Measurements from ENCODE around the gene RNF103.

The RNF103 gene

DNA sequence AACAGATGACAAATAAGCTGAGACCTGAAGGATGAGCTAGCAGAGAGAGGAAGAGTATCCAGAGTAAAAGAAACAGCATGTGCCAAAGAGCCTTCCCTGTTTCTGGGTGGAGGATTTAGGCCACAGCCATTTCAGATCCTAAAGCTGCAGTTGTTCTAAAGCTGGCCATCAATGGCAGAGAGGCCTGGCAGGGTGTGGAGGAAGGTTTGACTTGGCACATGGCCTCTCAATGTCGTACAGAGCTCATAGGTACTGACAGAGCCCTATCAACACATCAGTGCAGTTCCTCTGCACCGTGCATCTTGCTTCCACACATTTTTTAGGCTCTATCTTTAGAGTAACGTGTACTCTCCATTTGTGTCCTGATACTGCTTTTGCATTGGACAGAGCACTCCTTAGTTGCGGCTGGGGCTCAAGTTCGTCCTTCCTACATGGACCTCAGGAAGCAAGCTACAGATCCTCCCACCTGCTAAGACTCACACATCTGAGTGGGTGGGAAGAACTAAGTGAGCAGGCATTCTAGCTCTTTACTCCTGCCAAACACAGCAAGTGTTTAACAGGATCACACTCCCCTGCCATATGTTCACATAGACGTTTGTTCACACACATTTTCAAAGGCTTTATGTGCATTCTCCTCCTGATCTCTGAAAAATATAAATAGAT, 57.4 kb downstream of the RNF103 start:
- DNase-seq (ENCODE audit: low spot score), result no peak

DNA sequence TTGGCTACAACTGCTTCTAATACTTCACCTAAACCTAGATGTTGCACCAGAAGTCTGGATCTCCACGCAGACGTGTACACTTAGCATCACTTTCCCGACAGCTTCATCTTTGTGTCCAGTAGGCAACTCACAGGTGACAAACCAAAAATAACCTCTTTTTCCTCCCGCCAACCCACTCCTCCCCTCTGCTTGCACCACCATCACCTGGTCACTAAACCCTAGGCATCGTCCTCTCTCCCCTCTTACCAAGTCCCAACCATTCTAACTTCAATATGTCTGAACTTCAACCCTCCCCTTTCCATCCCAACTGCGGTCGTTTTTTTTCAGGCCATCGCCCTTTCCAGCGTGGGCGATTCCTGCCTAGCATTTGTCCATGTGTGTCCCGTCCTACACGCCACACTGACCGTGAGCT, 60.0 kb downstream of the RNF103 start:
- DNase-seq (ENCODE audit: low spot score), result no peak

DNA sequence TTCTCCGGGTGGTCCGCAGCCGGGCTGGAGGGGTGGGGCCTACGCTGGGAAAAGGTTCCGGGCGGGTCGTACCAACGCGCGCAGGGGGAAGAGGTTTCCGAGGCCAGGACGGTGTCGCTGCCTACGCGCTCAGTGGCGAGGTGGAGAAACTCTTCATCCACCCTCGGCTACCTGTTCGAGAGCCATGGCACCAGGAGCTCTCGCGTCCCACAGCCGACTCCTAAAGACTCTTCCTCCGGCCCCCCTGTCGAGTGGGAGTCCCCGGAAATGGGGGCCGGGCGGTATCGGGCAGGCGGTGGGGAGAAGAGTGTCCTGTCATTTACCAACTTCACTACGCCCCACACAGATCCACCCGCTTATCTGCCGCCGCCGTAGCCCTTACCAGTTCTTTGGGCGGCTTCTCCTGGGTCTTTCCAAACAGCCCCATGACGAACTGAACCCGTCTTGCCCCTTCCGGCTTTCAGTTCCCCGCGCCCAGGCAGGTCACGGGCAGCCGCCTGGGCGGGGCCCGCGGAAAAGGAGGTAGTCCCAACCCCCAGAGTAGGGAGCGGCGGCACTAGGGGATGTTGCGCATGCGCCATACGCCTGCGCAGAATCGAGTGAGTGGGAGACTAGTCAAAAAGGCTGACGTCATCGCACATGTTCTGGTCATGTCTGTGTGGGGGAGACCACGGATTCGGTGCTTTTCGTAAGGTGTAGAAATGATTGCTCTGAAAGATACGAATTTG, 60.6 kb downstream of the RNF103 start, which contains the start of gene CHMP3:
Gene CHMP3, minus strand, starts transcription at position 522 of the 728 bp plus-strand sequence. Its CDS starts 95 bp downstream, at position 427.
- DNase-seq (ENCODE audit: low spot score), result peak; percentile 98

DNA sequence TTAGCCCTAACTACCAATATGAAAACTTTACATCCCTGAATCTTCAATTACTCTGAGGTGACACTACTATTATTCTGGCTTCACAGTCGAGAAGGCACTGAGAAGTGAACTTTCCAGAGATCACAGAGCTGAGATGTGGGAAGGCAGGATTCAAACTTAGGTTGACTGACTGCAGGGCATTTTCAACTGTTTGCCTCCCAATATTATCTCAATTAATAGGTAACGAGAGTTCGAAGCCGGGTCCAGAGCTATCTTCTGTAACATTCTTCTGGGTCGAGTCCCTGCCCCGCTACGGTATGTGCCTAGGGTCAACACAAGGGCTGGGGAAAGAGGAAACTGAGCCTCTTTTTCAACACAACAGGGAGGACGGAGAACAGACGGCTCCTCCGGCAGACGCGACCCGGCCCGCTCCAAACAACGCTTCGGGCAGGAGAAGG, 61.2 kb downstream of the RNF103 start:
- DNase-seq (ENCODE audit: low spot score), result no peak

DNA sequence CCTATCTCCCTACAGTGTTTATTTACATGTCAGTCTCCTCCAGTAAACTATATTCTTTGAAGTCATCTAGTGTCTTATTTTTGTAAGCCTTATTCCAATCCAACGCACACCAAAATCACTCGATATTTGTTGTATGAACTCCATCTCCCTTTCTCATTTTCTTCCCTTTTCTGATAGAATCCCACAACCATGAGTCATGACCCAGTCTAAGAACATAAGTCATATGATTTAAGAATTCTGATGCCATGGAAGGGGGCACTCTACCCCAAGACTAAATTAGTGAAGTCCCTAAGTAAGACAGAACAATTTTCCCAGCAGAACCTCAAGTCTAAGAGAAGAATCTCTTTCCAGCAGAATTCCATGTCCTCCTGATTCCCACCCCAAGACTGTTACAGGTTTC, 65.8 kb downstream of the RNF103 start:
- no peak for DNase-seq (ENCODE audit: low spot score)

DNA sequence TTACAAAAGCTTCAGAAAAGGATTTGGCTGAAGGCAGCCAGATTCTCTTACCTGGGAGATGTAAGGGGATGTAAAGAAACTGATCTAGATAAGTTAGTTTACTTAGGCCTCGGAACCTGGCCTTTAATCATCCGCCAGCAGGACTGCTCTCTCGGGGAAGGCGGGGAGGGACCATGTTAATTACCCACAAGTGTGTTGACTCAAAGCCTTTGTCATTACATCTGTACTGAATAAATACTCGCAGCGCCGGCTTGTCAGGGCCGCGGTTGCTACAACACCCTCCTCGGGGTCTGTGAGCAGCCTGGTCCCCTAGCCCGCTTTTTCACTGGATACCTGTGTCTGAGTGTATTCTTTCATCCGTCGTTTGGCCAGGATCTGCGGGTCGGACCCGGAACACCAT, 67.2 kb downstream of the RNF103 start:
- no peak for DNase-seq (ENCODE audit: low spot score)

All from NAMALWA (cell line).